Stimulated activated CD4-positive, alpha-beta T cell treated with anti-CD3 and anti-CD28 coated beads, TNF-alpha, amount 100 ng/mL, for 1 hour (primary cell): ENCODE measurements around the gene CCNQ.
A peak's percentile ranks its signal among the peaks of the same experiment; 100 is the strongest.

Experiments
- DNase-seq, 3 donors: peaks; one replicate each; pipeline ENCODE4 v3.0.0-alpha.2; 2020; ENCODE audit warnings: low read depth in 3 of 3, low spot score in 1 of 3

Gene CCNQ

DNA sequence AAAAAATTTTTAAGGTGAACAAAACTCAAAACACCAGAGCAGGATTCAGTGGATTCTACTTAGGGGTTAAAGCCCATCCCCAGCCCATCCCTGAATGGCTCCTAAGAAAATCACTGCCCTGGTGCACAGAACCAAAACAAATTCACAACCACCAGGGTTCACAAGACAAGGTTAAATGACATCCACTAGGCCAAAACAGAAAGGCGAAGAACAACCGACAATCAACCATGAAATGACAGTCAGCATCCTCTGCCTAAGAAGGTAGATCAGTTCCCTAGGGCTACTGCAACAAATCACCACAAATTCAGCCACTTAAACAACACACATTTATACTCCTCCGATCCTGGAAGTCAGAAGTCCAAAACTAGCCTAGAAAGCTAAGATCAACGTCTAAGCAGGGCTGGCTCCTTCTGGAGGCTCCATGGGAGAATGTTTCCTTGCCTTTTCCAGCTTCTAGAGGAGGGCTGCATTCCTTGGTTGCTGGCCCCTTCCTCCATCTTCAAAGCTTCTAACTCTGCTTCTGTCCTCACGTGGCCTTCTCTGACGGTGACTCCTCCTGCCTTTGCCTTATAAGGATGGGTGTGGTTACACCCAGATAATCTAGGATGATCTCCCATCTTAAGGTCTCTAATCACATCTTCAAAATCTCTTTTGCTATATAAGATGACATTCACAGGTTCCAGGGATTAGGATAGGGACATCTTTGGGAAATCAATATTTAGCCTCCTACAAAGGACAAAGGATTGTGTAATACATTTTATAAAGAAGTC is 1.8 kb downstream of the CCNQ start:
- DNase-seq: no peak

DNA sequence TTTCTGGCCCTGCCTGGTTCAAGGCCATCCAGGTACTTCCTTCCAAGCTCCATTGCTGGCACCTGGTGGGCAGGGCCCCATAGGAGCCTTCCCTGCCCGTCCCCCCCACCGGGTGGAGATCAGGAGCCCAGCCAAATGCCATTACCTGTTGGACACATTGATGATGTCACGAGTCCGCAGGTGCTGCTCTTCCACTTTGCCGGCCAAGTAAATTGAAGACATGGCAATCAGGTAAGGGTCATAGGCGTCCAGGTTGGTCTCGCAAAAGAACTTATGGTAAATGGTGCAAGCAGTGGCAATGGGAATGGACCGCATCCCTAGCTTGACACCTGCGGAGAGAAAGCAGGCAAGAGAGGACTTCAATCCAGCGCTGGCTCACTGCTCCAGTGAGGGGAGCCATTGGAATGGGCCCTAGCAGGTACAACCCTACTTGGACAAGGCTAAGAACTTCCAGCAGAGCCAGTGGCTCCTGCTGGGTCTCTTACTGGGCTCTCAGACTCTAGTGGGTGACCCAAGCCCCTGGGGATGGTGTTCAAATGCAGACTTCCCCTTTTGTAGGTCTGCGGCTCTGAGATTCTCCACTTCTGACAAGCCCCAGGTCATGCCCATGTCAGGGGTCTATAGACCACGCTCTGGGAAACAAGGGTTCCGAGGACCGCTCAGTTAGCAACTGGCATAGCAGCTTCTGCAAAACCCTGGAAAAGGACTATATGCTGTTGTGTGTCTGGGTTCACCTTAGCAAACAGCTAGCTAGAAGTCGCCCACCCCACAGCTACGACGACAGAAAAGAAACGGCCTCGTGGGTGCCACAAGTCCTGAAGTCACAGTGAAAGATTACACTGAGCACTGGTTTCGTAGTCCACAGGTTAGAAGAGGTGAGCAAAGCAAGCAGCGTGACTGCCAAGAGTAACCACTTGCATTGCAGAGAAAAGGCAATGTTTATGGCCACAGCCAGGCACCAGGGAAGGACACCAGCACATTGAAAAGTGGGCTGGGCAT is 2.8 kb downstream of the CCNQ start:
- DNase-seq: no peak

DNA sequence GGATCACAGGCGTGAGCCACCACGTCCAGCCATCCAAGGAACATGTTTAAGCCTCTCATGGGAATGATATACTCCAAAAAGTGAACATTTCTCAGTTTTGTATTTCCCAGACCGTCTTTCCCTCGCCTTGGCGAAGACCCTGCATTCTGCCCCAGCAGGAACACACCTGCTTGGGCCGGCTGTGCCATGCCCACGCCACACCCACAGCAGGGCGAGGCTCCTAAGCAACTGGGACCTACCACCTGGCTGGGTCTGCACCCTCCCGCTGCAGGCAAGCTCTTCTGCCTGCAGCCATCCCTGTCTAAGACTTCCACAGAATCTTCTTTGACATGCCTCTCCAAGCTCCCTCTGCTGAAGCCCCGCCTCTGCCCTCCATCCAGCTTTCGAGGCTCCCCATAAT is 3.6 kb downstream of the CCNQ start:
- DNase-seq: no peak

DNA sequence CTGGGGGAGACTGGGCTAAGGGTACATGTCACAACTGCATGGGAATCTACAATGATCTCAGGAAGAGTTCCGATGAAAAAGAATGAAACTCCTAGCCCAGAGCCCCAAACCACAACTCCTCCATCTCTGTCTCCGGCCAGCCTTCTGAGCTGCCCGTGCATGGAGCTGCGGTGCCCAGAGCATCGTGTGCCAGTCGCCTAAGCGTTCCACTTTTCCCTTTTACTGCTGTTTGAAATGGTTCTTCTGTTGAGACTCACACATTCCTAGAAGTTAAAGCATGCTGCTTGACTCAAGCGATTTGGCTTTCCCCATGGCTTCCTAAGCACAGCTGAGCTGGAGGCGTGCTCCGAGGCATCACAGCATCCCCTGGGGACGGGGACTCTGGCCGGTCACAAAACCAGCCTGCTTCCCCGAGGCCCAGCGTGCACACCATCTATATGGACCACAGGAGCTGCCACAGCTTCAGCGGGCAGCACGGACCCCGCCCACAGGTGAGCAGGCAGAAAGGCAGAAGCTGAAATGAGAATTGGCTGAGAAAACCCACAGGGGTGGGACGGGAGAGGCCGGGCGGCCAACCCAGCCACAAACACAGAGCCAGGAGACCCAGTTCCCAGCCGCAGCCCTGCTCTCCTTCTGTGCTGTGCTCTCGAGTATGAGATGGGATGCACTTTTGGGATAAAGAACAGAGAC is 5.0 kb downstream of the CCNQ start:
- DNase-seq: no peak

DNA sequence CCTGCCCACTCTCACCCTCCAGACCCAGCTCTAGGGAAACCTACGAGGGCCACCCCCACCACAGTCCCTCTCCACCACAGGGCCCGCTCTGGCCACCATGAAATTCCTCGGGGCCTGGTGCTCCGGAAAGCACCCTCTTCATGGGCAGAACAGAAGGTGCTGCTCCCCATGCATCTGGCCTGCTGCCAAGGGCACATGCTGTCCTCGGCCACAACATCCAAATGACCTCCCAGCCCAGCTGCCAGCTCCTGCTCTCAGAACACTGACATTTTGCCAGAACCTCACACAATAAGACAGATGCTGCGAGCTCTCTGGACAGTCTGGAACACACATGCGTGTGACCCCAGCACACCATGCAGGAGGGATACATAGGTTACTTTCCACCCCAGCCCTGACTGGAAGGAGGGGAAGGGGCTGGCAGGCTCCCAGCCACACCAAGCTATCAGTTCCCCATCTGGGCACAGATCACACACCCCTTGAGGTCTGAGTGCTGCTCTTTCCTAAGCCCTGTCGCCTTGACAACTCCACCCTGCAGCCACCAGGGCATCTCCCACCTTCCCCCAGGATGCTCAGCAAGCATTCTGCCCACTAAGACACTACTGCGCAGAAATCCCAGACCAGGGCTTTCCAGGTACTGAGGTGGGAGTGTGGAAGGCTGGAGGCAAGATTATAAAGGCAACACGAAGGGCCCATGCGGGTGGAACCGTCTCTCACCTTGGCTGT is 5.8 kb downstream of the CCNQ start:
- no peak for DNase-seq

DNA sequence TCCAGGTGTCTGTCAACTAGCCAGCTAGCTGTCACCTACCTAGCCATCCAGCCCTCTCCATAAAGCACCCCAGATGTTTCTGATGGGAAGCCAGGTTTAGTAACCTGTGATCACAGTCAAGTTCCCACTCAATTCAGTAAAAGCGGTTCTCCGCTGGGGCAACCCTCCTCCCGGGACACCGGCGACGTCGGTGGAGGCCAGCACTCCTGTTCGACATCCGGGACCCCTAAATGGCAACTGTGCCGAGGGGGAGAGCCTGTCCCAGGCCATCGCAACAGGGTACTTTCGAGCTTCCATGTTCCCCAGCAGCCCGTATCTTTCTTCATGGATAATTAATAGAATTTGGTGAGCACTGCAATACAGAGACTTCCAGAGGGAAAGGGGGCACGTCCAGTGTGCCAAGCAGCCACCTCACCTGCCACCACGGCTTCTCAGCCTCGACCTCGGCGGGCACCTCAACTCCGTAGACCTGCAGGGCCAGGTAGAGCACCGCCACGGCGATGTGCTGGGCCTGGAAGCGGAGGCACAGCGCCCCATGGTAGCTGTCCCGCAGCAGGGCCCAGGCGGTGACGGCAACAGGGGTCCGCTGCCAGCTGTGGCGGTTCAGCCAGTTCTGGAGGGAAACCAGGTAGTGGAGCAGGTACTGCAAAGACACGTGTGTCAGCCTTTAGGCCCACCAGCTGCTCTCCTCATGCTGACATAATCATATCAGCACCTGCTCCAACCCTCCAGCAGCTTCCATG is 6.7 kb downstream of the CCNQ start:
- no peak for DNase-seq

DNA sequence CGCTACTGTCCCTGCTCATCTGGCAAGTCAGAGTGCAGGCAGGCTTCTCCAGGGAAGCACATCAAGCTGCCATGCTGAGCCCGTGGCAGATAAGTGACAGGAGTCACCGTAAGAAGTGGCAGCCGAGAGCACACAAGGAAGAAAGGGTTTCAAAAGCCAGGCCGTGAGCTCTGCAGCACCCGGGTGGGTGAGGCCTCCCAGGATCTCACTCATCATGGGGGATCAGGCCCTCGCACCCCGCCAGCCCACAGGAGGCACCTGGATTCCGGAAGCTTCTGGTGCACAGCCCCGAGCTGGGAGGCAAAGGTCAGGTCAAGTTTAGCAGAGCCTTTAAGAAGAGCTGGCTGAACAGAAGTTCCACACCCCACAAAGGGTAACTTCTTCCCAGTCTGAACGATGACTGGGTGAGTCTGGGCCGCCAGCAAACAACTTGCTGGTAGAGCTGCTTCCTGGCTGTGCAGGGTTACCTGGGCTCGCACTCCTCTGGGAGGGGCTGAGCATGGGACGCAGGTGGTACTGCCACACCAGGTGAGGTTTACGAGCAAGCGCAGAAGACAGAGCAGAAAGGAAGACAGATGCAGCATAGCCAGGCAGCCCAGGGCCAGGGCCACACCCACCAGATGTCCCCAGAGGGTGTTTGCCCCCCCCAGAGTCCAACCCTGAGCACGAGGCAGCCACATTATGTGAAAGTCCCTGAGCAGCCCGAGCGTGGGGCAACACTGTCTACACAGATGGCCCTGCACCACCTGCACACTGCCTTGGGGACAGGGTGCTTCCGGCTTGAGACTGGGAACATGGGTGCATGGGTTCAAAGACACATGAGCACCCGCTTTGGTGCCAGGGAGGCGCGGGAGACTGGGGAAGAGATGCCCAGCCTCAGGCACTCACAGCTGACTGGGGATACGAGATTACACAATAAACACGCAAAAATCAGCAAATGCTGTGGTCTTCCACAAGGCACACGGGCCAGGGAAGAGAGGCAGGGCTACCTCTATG is 7.7 kb downstream of the CCNQ start:
- DNase-seq: no peak

DNA sequence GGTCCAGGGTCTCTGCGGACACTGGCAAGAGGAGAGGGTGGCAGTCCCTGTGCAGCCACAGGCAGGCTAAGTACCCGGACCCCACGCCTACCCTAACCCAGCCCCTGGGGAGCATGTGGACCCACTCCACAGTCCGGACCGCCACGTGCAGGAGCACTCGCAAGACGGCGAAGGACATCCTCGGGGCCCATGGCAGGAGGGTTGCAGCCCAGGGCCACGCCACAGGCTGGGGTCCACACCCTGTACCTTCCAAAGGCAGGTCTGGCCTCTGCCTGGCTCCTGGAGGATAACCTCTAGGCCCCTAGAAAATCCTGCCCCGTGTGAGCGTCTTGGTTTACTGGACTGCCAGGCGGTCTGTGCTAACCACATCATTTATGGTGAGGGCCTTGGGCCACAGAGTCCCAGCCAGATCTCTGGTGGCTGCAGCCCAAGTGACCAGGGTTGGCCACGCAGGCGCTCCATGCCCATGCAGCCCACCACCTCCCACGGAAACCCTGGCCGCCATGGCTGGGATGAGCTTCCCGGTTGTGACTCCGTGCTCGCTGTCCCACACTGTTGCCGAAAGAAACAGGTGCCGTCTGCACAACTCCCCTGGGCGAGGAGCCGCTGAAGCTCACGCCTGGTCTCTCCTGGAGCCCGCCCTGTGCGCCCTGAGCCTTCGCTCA is 10.0 kb downstream of the CCNQ start:
- no peak for DNase-seq

DNA sequence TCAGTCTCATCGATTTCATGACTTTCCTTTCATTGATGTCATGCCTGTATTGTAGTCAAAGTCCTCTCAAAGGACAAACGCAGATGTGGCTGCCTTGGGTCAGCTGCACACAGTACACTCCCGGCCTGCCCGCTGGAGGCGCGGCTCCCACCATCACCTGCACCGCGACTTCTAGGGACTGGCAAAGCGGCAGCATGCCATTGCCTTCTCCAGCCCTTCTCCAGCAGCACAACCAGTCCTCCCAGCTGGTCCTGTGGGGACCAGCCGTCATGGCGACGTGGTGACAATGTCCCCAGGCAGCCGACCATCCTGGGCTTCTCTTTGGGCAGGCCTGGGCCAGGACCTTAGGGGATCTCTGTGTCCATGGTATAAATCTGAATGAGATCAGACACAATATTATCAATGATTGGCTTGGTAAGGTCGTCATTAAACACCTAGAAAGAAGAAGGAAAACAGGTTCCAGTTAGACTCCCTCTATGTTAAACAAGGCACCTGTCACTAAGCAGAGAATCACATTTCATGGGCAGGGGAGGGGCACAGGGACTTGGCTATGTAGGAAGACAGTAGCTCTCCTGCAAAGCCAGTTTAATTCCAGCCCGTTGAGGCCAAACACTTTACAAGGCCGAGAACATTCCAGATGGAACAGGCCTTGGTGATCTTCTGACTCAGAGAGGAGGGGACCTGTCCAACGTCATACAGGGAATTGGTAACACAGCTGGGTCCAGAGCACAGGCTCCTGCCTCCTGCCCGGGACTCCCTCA is 10.7 kb downstream of the CCNQ start:
- no peak for DNase-seq

DNA sequence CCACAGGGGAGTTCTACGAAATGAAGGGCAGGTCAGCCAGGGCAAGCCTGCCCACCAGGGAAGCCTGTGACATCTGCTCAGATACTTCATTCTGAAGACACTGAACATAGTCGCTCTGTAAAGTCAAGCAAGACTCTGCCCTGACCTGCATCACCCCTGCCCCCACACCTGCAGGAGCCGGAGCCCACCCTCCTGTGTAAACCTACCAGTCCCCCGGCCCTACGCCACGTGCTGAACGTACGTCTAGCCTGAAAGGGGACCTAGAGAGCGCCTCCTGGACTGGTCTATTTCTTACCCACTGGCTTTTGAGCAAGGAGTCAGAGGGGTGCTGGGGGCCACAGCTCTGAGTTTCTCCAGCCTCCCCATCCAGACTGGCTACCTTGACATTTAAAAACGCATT is 11.6 kb downstream of the CCNQ start:
- no peak for DNase-seq

DNA sequence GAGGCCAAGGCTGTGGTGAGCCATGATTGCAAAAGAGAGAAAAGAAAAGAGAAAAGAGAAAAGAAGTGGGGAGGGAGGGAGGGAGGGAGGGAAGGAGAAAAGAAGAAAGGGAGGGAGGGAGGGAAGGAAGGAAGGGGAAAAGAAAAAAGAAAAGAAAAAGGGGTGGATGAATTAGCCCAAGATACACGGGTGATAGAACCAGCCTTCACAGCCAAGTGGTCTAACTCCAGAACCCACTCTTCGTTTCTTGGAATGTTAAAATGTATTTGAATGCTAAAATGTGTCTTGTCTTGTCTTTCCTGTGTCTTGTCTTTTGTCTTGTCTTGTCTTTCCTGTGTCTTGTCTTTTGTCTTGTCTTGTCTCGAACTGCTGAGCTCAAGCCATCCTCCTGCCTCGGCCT is 13.1 kb downstream of the CCNQ start:
- DNase-seq: no peak

DNA sequence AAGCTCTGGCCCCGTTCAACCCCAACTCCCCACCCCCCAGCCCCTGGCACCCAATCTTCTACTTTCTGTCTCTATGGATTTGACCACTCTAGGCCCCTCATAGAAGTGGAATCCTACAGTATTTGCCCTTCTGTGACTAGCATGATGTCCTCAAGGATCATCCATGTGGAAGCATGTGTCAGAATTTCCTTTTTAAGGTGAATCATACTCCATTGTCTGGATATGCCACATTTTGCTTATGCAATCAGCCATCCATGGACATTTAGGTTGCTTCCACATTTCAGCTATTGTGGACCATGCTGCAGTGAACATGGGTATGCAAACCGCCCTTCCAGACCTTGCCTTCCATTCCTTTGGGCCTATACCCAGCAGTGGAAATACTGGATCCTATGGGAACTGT is 15.5 kb downstream of the CCNQ start:
- no peak for DNase-seq

DNA sequence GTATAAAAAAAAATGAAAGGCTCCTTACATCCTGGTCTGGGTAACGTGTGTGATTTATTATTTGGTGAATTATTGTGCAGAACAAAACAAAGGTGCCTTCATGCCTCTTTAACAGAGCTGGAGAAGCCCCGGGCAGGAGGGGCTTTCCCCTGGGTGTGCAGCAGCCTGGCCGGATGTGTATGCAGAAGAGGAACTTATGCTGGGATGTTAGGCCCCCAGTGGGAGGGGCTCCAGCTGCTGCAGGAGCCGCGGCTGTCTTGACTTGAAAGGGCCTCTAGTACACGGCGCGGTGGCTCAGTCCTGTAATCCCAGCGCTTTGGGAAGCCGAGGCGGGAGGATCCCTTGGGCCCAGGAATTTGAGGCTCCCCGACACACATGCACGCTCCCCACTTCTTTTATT is 16.0 kb downstream of the CCNQ start:
- peak; percentile 26 to 37 (median 33) for DNase-seq

DNA sequence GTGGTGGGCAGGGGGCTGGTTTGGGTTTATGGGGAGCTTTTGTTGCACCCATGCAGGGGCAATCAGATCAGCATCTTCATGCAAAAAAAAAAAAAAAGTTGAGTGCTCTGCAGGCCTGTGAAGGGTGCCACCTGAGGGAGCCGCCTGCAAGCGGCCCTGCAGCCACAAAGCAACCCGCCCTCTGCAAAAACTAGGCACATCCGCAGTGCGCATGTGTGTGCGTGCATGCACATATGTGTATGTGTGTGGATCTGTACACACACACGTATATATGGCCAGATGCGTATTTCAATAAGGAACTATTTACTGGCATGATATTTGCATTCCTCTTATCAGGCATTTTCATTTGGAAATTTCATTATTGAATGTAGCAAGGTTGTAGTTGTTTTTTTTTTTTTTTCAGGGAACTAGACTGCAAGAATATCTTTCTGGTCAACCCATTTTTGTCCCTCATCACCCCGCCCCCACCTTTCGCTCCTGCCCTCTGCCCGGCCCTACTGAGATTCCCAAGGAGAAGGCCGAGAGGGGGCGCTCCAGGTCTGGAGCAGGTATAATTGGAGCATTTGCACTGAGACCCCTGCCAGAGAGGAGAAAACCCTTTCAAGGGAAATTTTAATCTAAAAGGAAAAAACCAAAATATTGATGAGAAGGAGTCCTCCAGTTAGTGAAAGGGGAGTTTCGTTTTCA is 18.1 kb downstream of the CCNQ start:
- DNase-seq: no peak

DNA sequence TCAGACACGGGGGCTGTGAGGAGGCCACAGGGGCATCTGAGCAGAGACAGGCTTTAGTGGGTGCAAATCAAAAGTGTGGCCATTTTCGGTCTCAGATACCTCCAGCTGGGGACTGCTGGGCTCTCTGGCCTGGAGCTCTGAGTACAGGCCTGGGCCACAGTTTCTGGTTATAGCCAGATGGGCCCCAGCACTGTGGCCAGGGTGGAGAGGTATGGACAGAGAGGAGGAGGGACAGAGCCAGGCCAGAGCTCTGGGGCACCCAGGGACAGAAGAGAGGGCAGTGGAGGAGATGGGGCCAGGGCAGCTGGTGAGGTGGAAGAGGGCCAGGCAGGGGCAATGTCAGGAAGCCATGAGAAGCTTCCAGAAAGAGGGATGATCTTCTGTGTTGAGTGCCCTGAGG is 20.1 kb downstream of the CCNQ start:
- DNase-seq: no peak

DNA sequence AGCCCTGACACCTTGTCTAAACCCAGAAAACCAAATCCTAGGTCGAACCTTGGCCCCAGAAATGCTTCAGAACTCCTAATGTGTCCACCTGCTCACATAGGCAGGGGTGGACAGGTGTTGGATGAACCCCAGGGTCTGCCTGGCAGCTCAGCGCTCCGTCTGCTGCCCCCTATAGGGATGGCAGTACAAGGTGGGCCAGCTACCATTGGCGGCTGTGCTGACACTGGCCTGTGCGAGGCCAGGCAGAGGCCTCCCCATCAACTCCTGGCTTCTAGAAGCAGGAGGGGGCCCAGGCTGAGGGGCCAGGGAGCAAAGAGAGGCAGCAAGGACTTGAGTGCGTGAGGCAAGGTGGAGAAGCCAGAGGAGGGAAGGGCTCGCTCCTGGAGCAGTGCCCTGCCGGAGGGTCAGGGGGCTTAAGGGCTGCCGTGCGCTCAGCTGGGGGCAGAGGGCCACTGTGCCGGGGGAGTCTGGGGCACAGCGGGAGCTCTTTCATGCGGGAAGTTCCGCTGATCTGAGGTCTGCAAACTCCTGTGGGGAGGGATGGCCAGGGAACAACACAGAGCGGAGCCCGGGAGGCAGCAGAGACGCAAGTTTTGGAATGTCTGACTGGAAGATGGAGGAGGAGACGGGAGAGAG is 20.6 kb downstream of the CCNQ start:
- no peak for DNase-seq

DNA sequence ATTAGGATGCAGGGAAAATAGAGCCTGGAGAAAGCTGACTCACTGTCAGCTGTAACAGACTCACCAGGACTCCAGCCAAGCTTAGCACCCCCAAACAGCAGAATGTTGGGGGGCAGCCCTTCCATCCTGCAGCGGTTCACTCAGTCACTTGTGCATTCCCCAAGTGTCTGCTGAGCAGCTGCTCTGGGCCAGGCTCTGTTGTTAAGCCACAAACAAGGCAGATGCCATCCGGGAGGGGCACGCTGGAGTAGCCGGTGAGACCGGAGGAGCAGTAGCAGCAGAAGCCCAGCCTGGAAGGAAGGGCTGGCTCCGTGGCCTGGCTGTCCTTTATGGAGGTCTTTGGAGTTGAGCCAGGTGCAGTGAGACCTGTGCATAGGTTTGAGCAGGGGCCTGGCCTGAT is 22.0 kb downstream of the CCNQ start:
- no peak for DNase-seq
